HepG2 (cell line): ENCODE measurements around the gene PIAS1. TPM values are rescaled to one million over a fixed set of nuclear protein-coding genes. Genes with fewer than 3 reads are reported as not detected.

Experiments used
- CEBPB ChIP-seq: IDR thresholded peaks from 2 replicates; pipeline ENCODE4 v1.6.1; 2011; ENCODE audit warnings: low read depth, low read length, improper control_type of control experiment, borderline replicate concordance
- DDIT3 ChIP-seq: sonication (generic); formaldehyde crosslinking; IDR thresholded peaks from 2 replicates; pipeline ENCODE4 v1.4.0; 2020; ENCODE audit warnings: mild to moderate bottlenecking, missing genetic modification reagents
- EEA1 ChIP-seq: sonication (generic); formaldehyde crosslinking; IDR thresholded peaks from 2 replicates; pipeline ENCODE4 v1.5.1; 2020; ENCODE audit warnings: mild to moderate bottlenecking, missing genetic modification reagents, borderline replicate concordance
- EHMT2 ChIP-seq: fragments of 200-600 bp; sonication (generic); IDR thresholded peaks from 2 replicates; pipeline ENCODE4 v1.7.0; 2017; ENCODE audit warnings: antibody characterized with exemption, low read depth, low read length, borderline replicate concordance
- IKZF4 ChIP-seq: sonication (generic); formaldehyde crosslinking; IDR thresholded peaks from 2 replicates; pipeline ENCODE4 v1.5.1; 2020; ENCODE audit warnings: borderline replicate concordance, mild to moderate bottlenecking, low read depth, missing genetic modification reagents; ENCODE audit errors: not compliant biosample characterization
- KAT7 ChIP-seq: IDR thresholded peaks from 2 replicates; pipeline ENCODE4 v1.6.1; 2018; ENCODE audit warnings: borderline replicate concordance, missing compliant biosample characterization
- KLF13 ChIP-seq: sonication (generic); formaldehyde crosslinking; IDR thresholded peaks from 2 replicates; pipeline ENCODE4 v1.4.0; 2020; ENCODE audit warnings: mild to moderate bottlenecking, missing genetic modification reagents
- NR2F1 ChIP-seq, 2 experiments: fragments of 450-650 bp in 1 of 2; formaldehyde crosslinking in 1 of 2; IDR thresholded peaks; 2 replicates each; pipeline versions ENCODE4 v1.5.0 to v1.6.1; 2016 to 2020; ENCODE audit warnings: mild to moderate bottlenecking in 1 of 2, missing compliant biosample characterization in 1 of 2, missing genetic modification reagents in 1 of 2, moderate library complexity in 1 of 2
- NRL ChIP-seq: sonication (generic); formaldehyde crosslinking; IDR thresholded peaks from 2 replicates; pipeline ENCODE4 v1.5.0; 2020; ENCODE audit warnings: missing genetic modification reagents, mild to moderate bottlenecking, moderate library complexity, borderline replicate concordance
- PBX2 ChIP-seq: IDR thresholded peaks from 2 replicates; pipeline ENCODE4 v1.6.1; 2016; ENCODE audit warnings: control low read depth
- PHF5A ChIP-seq: IDR thresholded peaks from one replicate; pipeline ENCODE4 v1.6.1; 2018; ENCODE audit warnings: low read depth, missing genetic modification reagents; ENCODE audit not compliant: unreplicated experiment
- RBM22 ChIP-seq: fragments of 200-400 bp; formaldehyde crosslinking; optimal IDR thresholded peaks from 2 replicates; pipeline ENCODE3; 2017; ENCODE audit warnings: mild to moderate bottlenecking, low read length, moderate library complexity
- REL ChIP-seq: sonication (generic); formaldehyde crosslinking; conservative IDR thresholded peaks from 2 replicates; pipeline ENCODE4 v1.8.0; 2022; ENCODE audit warnings: mild to moderate bottlenecking, missing genetic modification reagents, moderate library complexity
- RXRA ChIP-seq: sonication (generic); formaldehyde crosslinking; IDR thresholded peaks from 2 replicates; pipeline ENCODE4 v1.5.1; 2020; ENCODE audit warnings: missing genetic modification reagents
- SKI ChIP-seq: fragments of 450-650 bp; IDR thresholded peaks from one replicate; pipeline ENCODE4 v1.6.1; 2018; ENCODE audit warnings: mild to moderate bottlenecking; ENCODE audit not compliant: partially characterized antibody
- SMAD1 ChIP-seq: sonication (generic); formaldehyde crosslinking; IDR thresholded peaks from 2 replicates; pipeline ENCODE4 v1.4.0; 2020; ENCODE audit warnings: missing genetic modification reagents, low read depth, mild to moderate bottlenecking, borderline replicate concordance
- TAF1 ChIP-seq: sonication (generic); formaldehyde crosslinking; IDR thresholded peaks from 2 replicates; pipeline ENCODE4 v1.4.0; 2020; ENCODE audit warnings: missing genetic modification reagents
- TFDP2 ChIP-seq: sonication (generic); formaldehyde crosslinking; IDR thresholded peaks from 2 replicates; pipeline ENCODE4 v1.4.0; 2020; ENCODE audit warnings: missing genetic modification reagents
- ZBTB8A ChIP-seq: sonication (generic); formaldehyde crosslinking; IDR thresholded peaks from 2 replicates; pipeline ENCODE4 v1.4.0; 2020; ENCODE audit warnings: mild to moderate bottlenecking, low read depth, missing genetic modification reagents, borderline replicate concordance
- ZFP37 ChIP-seq: sonication (generic); formaldehyde crosslinking; IDR thresholded peaks from 2 replicates; pipeline ENCODE4 v1.4.0; 2020; ENCODE audit warnings: missing genetic modification reagents, borderline replicate concordance
- ZMYM4 ChIP-seq: sonication (generic); formaldehyde crosslinking; IDR thresholded peaks from 2 replicates; pipeline ENCODE4 v1.8.1; 2023; ENCODE audit warnings: mild to moderate bottlenecking, missing genetic modification reagents
- ZNF253 ChIP-seq: sonication (generic); formaldehyde crosslinking; IDR thresholded peaks from 2 replicates; pipeline ENCODE4 v1.8.0; 2022; ENCODE audit warnings: mild to moderate bottlenecking, missing genetic modification reagents, borderline replicate concordance
- ZNF276 ChIP-seq: sonication (generic); formaldehyde crosslinking; IDR thresholded peaks from 2 replicates; pipeline ENCODE4 v1.4.0; 2020; ENCODE audit warnings: mild to moderate bottlenecking, low read depth, missing genetic modification reagents
- ZNF558 ChIP-seq: sonication (generic); formaldehyde crosslinking; IDR thresholded peaks from 2 replicates; pipeline ENCODE4 v1.9.0; 2022; ENCODE audit warnings: mild to moderate bottlenecking, missing genetic modification reagents, borderline replicate concordance
- ZNF878 ChIP-seq: sonication (generic); formaldehyde crosslinking; IDR thresholded peaks from 2 replicates; pipeline ENCODE4 v1.8.1; 2023; ENCODE audit warnings: mild to moderate bottlenecking, missing genetic modification reagents, moderate library complexity
- polyA plus RNA-seq, 8 experiments: library from polyadenylated mRNA; depleted of rRNA in 3 of 8; stranded (reverse) in 7 of 8; unstranded in 1 of 8; fragments of >200 nt; fragmentation: Illumina TruSeq in 4 of 8; extraction: Trizol in 4 of 8; gene quantifications; 2 replicates each; pipeline versions ENCODE4 v1.2.1 to v1.2.3, GENCODE V29; 2011 to 2016; ENCODE audit warnings: low read depth in 4 of 8, missing spikeins in 1 of 8, mixed read lengths in 1 of 8; ENCODE audit not compliant: insufficient read depth in 1 of 8
- total RNA-seq, 5 experiments: library from RNA; depleted of rRNA; stranded (reverse); fragments of >200 nt; fragmentation: Illumina TruSeq; extraction: Trizol; gene quantifications; 2 replicates each; pipeline ENCODE4 v1.2.3, GENCODE V29; 2016; ENCODE audit warnings: low read depth in 1 of 5

PIAS1 gene
- total and polyA plus RNA-seq, 2 of the 13 experiments (the other 11 are each of a cell fraction or from before 2014, with no cell fraction given) = 20.7 to 33.7 TPM

- TF ChIP-seq ZFP37 (CRISPR knock-in tag) = peak; percentile 42; the same call in 1 of the 2 replicates
- TF ChIP-seq KAT7 (CRISPR knock-in tag) = no peak; the same call in 1 of the 2 replicates
- TF ChIP-seq ZNF276 (CRISPR knock-in tag) = 0 out of 2 replicates have a peak, but pooled peaks have one; percentile 52
- no peak for TF ChIP-seq CEBPB
- TF ChIP-seq ZNF558 (CRISPR knock-in tag) = peak; percentile 92; the same call in 1 of the 2 replicates
- no peak for TF ChIP-seq DDIT3
- peak; percentile 22 for TF ChIP-seq PHF5A (CRISPR knock-in tag)
- no peak for TF ChIP-seq RXRA (CRISPR knock-in tag)
- TF ChIP-seq IKZF4 = peak; percentile 87
- TF ChIP-seq KLF13 (CRISPR knock-in tag) = no peak
- TF ChIP-seq EEA1 = no peak
- TF ChIP-seq ZBTB8A (CRISPR knock-in tag) = no peak
- no peak for TF ChIP-seq EHMT2
- TF ChIP-seq ZNF253 (CRISPR knock-in tag) = no peak
- no peak for TF ChIP-seq PBX2
- peak; percentile 43 for TF ChIP-seq TAF1
- peak; percentile 95 for TF ChIP-seq TFDP2 (CRISPR knock-in tag)
- no peak for TF ChIP-seq ZNF878 (CRISPR knock-in tag)
- no peak for TF ChIP-seq RBM22
- TF ChIP-seq SKI = peak; percentile 45
- 0 out of 4 replicates have a peak, but pooled peaks of 1 of the 2 experiments have one; percentile 13 for TF ChIP-seq NR2F1 (CRISPR knock-in tag; IDR thresholded peaks at IDR 0.05)
- no peak for TF ChIP-seq REL (CRISPR knock-in tag)
- TF ChIP-seq NRL = no peak; the same call in 1 of the 2 replicates
- TF ChIP-seq SMAD1 (CRISPR knock-in tag) = peak; percentile 80; the same call in 1 of the 2 replicates
- peak; percentile 44; the same call in 1 of the 2 replicates for TF ChIP-seq ZMYM4 (CRISPR knock-in tag)
These were observed 175.5 kb downstream of the PIAS1 start, which contains the start of gene CLN6 (continued) for GRCh38 chr15:68229386-68230156.
